SK-N-SH treated with all-trans-retinoic acid at 6 μM for 48 hours (cell line): ENCODE data around the gene GUCY1A2.

Experiments
- ATAC-seq: fragments of 200-7000 bp; cut with Tn5 transposase; 3 replicates; pipeline ENCODE4 v1.9.1; 2020; ENCODE audit warnings: mild to moderate bottlenecking, moderate library complexity
- ARNTL ChIP-seq: fragments of 450-650 bp; formaldehyde crosslinking; IDR thresholded peaks from 2 replicates; pipeline ENCODE4 v1.5.0; 2020; ENCODE audit warnings: low read depth, mild to moderate bottlenecking, moderate library complexity, borderline replicate concordance
- BACH2 ChIP-seq: fragments of 250-450 bp; sonication (Bioruptor Pico); IDR thresholded peaks from 2 replicates; pipeline ENCODE4 v1.9.0; 2021; ENCODE audit warnings: mild to moderate bottlenecking, borderline replicate concordance
- CREB5 ChIP-seq: fragments of 250-450 bp; sonication (Bioruptor Pico); IDR thresholded peaks from 2 replicates; pipeline ENCODE4 v1.5.1; 2020; ENCODE audit warnings: low read depth, mild to moderate bottlenecking, moderate library complexity
- ESRRG ChIP-seq: fragments of 250-450 bp; sonication (Bioruptor Pico); IDR thresholded peaks from 2 replicates; pipeline ENCODE4 v1.6.1; 2021; ENCODE audit warnings: mild to moderate bottlenecking
- GLIS3 ChIP-seq: fragments of 250-450 bp; sonication (Bioruptor Pico); IDR thresholded peaks from 2 replicates; pipeline ENCODE4 v1.5.0; 2020; ENCODE audit warnings: mild to moderate bottlenecking, moderate library complexity
- ISL1 ChIP-seq: fragments of 250-450 bp; sonication (Bioruptor Pico); IDR thresholded peaks from 2 replicates; pipeline ENCODE4 v2.1.2; 2022; ENCODE audit warnings: mild to moderate bottlenecking, moderate library complexity
- OSR1 ChIP-seq: fragments of 250-450 bp; sonication (Bioruptor Pico); IDR thresholded peaks from 2 replicates; pipeline ENCODE4 v1.8.0; 2022; ENCODE audit warnings: moderate library complexity, mild to moderate bottlenecking, inconsistent platforms
- POU6F1 ChIP-seq: fragments of 250-450 bp; sonication (Bioruptor Pico); IDR thresholded peaks from 2 replicates; pipeline ENCODE4 v1.8.0; 2021; ENCODE audit warnings: low read depth, mild to moderate bottlenecking, moderate library complexity, borderline replicate concordance
- PPARA ChIP-seq: fragments of 250-450 bp; sonication (Bioruptor Pico); IDR thresholded peaks from 2 replicates; pipeline ENCODE4 v1.5.0; 2020; ENCODE audit warnings: mild to moderate bottlenecking, borderline replicate concordance
- RARB ChIP-seq: fragments of 250-450 bp; sonication (Bioruptor Pico); IDR thresholded peaks from 2 replicates; pipeline ENCODE4 v1.8.0; 2021; ENCODE audit warnings: mild to moderate bottlenecking, moderate library complexity
- SNAI2 ChIP-seq: fragments of 250-450 bp; sonication (Bioruptor Pico); IDR thresholded peaks from 2 replicates; pipeline ENCODE4 v1.5.0; 2020; ENCODE audit warnings: mild to moderate bottlenecking, moderate library complexity
- TCF4 ChIP-seq: fragments of 250-450 bp; sonication (Bioruptor Pico); IDR thresholded peaks from 2 replicates; pipeline ENCODE4 v1.8.0; 2021; ENCODE audit warnings: mild to moderate bottlenecking, moderate library complexity, borderline replicate concordance
- TOX ChIP-seq: fragments of 250-450 bp; sonication (Bioruptor Pico); IDR thresholded peaks from 2 replicates; pipeline ENCODE4 v1.8.0; 2021; ENCODE audit warnings: mild to moderate bottlenecking, moderate library complexity, borderline replicate concordance
- TSHZ2 ChIP-seq: fragments of 250-450 bp; sonication (Bioruptor Pico); IDR thresholded peaks from 2 replicates; pipeline ENCODE4 v1.5.0; 2020; ENCODE audit warnings: mild to moderate bottlenecking, moderate library complexity
- ZC3H10 ChIP-seq: fragments of 250-450 bp; sonication (Bioruptor Pico); IDR thresholded peaks from 2 replicates; pipeline ENCODE4 v1.5.1; 2021; ENCODE audit warnings: mild to moderate bottlenecking, moderate library complexity
- ZFP3 ChIP-seq: fragments of 250-450 bp; sonication (Bioruptor Pico); IDR thresholded peaks from 2 replicates; pipeline ENCODE4 v1.5.0; 2020; ENCODE audit warnings: mild to moderate bottlenecking, moderate library complexity
- ZFP30 ChIP-seq: fragments of 450-650 bp; formaldehyde crosslinking; IDR thresholded peaks from 2 replicates; pipeline ENCODE4 v1.5.0; 2022; ENCODE audit warnings: mild to moderate bottlenecking, moderate library complexity
- ZNF565 ChIP-seq: fragments of 450-650 bp; formaldehyde crosslinking; conservative IDR thresholded peaks from 2 replicates; pipeline ENCODE4 v1.5.0; 2020; ENCODE audit warnings: low read depth, mild to moderate bottlenecking, moderate library complexity
- ZNF70 ChIP-seq: fragments of 450-650 bp; formaldehyde crosslinking; IDR thresholded peaks from 2 replicates; pipeline ENCODE4 v1.5.0; 2020; ENCODE audit warnings: mild to moderate bottlenecking, moderate library complexity
- ZNF8 ChIP-seq: fragments of 450-650 bp; formaldehyde crosslinking; IDR thresholded peaks from 2 replicates; pipeline ENCODE4 v1.5.0; 2020; ENCODE audit warnings: mild to moderate bottlenecking, moderate library complexity
- TF ChIP-seq, protein P1 (sequence below): fragments of 250-450 bp; sonication (Bioruptor Pico); IDR thresholded peaks from 2 replicates; pipeline ENCODE4 v1.5.1; 2021; ENCODE audit warnings: mild to moderate bottlenecking, moderate library complexity

The GUCY1A2 gene

GRCh38 chr11:106986261-106986660 is 32.0 kb downstream of the GUCY1A2 start:
- TF ChIP-seq ZNF565 (no peak), RARB (CRISPR knock-in tag) (no peak), BACH2 (CRISPR knock-in tag) (no peak), ISL1 (CRISPR knock-in tag) (no peak), ZC3H10 (CRISPR knock-in tag) (no peak), CREB5 (no peak), PPARA (no peak), ZFP3 (CRISPR knock-in tag) (no peak), ZFP30 (CRISPR knock-in tag) (no peak), SNAI2 (CRISPR knock-in tag) (no peak), GLIS3 (no peak)
- peak; percentile 54 for ATAC-seq

DNA sequence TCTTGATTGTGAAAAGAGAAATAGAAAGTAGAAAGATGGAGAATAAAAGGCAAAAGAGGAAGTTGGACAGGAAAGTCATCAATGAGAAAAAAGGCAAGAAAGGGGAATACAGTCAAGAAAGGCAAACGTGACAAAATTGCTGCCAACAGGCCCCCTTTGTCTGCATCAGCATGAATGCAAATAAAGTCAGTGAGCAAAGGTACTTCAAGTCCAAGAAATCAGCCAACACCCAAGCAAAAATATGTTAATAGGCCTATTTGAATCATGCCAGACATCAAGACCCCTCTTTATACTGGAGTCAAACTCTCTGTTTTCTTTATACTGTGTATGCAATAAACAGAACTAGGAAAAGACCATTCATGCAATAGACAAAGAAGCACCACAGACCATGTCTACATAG is 34.3 kb downstream of the GUCY1A2 start:
- ATAC-seq: no peak
- no peak for TF ChIP-seq ZNF8 (CRISPR knock-in tag)
- TF ChIP-seq RARB (CRISPR knock-in tag): no peak
- TF ChIP-seq ZNF565: no peak
- no peak for TF ChIP-seq GLIS3
- TF ChIP-seq OSR1 (CRISPR knock-in tag): no peak
- TF ChIP-seq, protein P1, sequence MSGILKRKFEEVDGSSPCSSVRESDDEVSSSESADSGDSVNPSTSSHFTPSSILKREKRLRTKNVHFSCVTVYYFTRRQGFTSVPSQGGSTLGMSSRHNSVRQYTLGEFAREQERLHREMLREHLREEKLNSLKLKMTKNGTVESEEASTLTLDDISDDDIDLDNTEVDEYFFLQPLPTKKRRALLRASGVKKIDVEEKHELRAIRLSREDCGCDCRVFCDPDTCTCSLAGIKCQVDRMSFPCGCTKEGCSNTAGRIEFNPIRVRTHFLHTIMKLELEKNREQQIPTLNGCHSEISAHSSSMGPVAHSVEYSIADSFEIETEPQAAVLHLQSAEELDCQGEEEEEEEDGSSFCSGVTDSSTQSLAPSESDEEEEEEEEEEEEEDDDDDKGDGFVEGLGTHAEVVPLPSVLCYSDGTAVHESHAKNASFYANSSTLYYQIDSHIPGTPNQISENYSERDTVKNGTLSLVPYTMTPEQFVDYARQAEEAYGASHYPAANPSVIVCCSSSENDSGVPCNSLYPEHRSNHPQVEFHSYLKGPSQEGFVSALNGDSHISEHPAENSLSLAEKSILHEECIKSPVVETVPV (CRISPR knock-in tag): no peak
- TF ChIP-seq ZC3H10 (CRISPR knock-in tag): no peak
- no peak for TF ChIP-seq ZFP3 (CRISPR knock-in tag)
- no peak for TF ChIP-seq ARNTL (CRISPR knock-in tag)
- TF ChIP-seq ZFP30 (CRISPR knock-in tag): no peak
- no peak for TF ChIP-seq BACH2 (CRISPR knock-in tag)
- TF ChIP-seq POU6F1 (CRISPR knock-in tag): no peak
- TF ChIP-seq ISL1 (CRISPR knock-in tag): no peak
- TF ChIP-seq TOX (CRISPR knock-in tag): no peak

DNA sequence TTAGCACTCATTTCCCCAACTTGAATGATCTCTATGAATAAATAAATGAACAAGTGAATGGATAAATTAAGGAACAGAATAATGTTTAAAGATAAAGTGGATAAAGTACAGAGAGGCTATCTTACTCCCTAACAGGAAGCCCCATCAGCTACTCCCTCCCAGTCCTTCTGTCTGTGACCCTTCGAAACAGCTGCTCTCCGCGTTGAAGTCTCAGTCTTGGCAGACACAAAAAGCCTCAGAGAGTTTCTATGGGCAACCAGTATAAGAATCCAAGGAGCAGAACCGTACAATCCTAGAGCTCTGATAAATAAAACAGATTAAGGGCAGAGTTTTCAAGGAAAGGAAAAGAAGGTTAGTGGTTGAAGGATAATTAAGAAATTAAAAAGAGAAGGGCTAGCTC is 35.0 kb downstream of the GUCY1A2 start:
- TF ChIP-seq TCF4 (CRISPR knock-in tag): no peak
- TF ChIP-seq ZNF70 (CRISPR knock-in tag): no peak
- no peak for TF ChIP-seq ARNTL (CRISPR knock-in tag)
- TF ChIP-seq PPARA: no peak
- no peak for TF ChIP-seq BACH2 (CRISPR knock-in tag)
- TF ChIP-seq, protein P1 (CRISPR knock-in tag): no peak
- no peak for TF ChIP-seq POU6F1 (CRISPR knock-in tag)
- no peak for TF ChIP-seq SNAI2 (CRISPR knock-in tag)
- TF ChIP-seq CREB5: no peak
- no peak for TF ChIP-seq ZNF8 (CRISPR knock-in tag)
- TF ChIP-seq OSR1 (CRISPR knock-in tag): no peak
- no peak for TF ChIP-seq TOX (CRISPR knock-in tag)
- no peak for TF ChIP-seq ZFP3 (CRISPR knock-in tag)
- no peak for TF ChIP-seq TSHZ2 (CRISPR knock-in tag)
- no peak for TF ChIP-seq ISL1 (CRISPR knock-in tag)
- TF ChIP-seq ZC3H10 (CRISPR knock-in tag): no peak
- TF ChIP-seq ESRRG (CRISPR knock-in tag): no peak
- TF ChIP-seq ZNF565: no peak
- TF ChIP-seq ZFP30 (CRISPR knock-in tag): no peak
- ATAC-seq: no peak
